Fibroblast of peridontal ligament (primary cell): ENCODE results near the gene RASGRF1.
"Not testable (repeated sequence)": the region's sequence is repeated elsewhere in the genome, so short reads cannot be mapped to it uniquely, and the experiment has no call there.

Source experiments
- DNase-seq: peaks from one replicate; pipeline ENCODE4 v3.0.0-alpha.2; 2010; ENCODE audit errors: extremely low read depth

Gene RASGRF1

GRCh38 chr15:78933187-78933822 is 157.3 kb downstream of the RASGRF1 start:
- DNase-seq = no peak

GRCh38 chr15:78932258-78932808 is 158.2 kb downstream of the RASGRF1 start:
- no peak for DNase-seq

GRCh38 chr15:78931439-78932257 is 158.9 kb downstream of the RASGRF1 start:
- no peak for DNase-seq

GRCh38 chr15:78930577-78931388 is 159.8 kb downstream of the RASGRF1 start:
- DNase-seq = peak; percentile 70

- DNase-seq = no peak
Observed at GRCh38 chr15:78929536-78930264, 160.9 kb downstream of the RASGRF1 start.

GRCh38 chr15:78928616-78929093 is 161.9 kb downstream of the RASGRF1 start:
- DNase-seq = no peak

GRCh38 chr15:78928176-78928575 is 162.4 kb downstream of the RASGRF1 start:
- not testable (repeated sequence) for DNase-seq

GRCh38 chr15:78927077-78927790 is 163.3 kb downstream of the RASGRF1 start:
- DNase-seq = no peak

GRCh38 chr15:78925956-78926743 is 164.4 kb downstream of the RASGRF1 start:
- DNase-seq = no peak

GRCh38 chr15:78925076-78925624 is 165.4 kb downstream of the RASGRF1 start:
- DNase-seq = no peak

GRCh38 chr15:78923480-78924360 is 166.9 kb downstream of the RASGRF1 start:
- DNase-seq = no peak

GRCh38 chr15:78923015-78923414 is 167.6 kb downstream of the RASGRF1 start:
- DNase-seq = no peak

GRCh38 chr15:78922527-78922926 is 168.1 kb downstream of the RASGRF1 start:
- DNase-seq = no peak

GRCh38 chr15:78921940-78922339 is 168.6 kb downstream of the RASGRF1 start:
- DNase-seq = no peak

GRCh38 chr15:78921517-78921916 is 169.1 kb downstream of the RASGRF1 start:
- no peak for DNase-seq

- DNase-seq = no peak
Observed at GRCh38 chr15:78917888-78918287, 172.7 kb downstream of the RASGRF1 start.

- no peak for DNase-seq
Observed at GRCh38 chr15:78916088-78916487, 174.5 kb downstream of the RASGRF1 start.

GRCh38 chr15:78915341-78916087 is 175.1 kb downstream of the RASGRF1 start:
- no peak for DNase-seq
